Activated gamma-delta T cell treated with anti-CD3 and anti-CD28 coated beads, Interleukin-2, amount 50 U/mL, for 16 hours (primary cell): ENCODE results near the gene TNFRSF9.

Experiments
- DNase-seq: peaks from one replicate; pipeline ENCODE4 v3.0.0-alpha.2; 2020; ENCODE audit warnings: low read depth

The TNFRSF9 gene

GRCh38 chr1:7869136-7869920 lies 71.3 kb downstream of the TNFRSF9 start:
- DNase-seq, result no peak

GRCh38 chr1:7868070-7868780 lies 72.4 kb downstream of the TNFRSF9 start:
- no peak for DNase-seq

GRCh38 chr1:7865978-7866377 lies 74.7 kb downstream of the TNFRSF9 start:
- DNase-seq, result no peak
